Hindlimb muscle (tissue), 1 donor: ENCODE measurements around the gene ICAM4. TPM values are rescaled to one million over a fixed set of nuclear protein-coding genes. Genes with fewer than 3 reads are reported as not detected.
"Not testable (repeated sequence)": the region's sequence is repeated elsewhere in the genome, so short reads cannot be mapped to it uniquely, and the experiment has no call there.

Source experiments
- DNase-seq: peaks from one replicate; pipeline ENCODE4 v3.0.0-alpha.2; 2013
- polyA plus RNA-seq: library from polyadenylated mRNA; unstranded; fragments of 120-200 nt; gene quantifications from one replicate; pipeline ENCODE4 v1.2.1, GENCODE V29; 2013; ENCODE audit not compliant: insufficient read length

The ICAM4 gene
- polyA plus RNA-seq, 1 donor: 0.45 TPM

DNA sequence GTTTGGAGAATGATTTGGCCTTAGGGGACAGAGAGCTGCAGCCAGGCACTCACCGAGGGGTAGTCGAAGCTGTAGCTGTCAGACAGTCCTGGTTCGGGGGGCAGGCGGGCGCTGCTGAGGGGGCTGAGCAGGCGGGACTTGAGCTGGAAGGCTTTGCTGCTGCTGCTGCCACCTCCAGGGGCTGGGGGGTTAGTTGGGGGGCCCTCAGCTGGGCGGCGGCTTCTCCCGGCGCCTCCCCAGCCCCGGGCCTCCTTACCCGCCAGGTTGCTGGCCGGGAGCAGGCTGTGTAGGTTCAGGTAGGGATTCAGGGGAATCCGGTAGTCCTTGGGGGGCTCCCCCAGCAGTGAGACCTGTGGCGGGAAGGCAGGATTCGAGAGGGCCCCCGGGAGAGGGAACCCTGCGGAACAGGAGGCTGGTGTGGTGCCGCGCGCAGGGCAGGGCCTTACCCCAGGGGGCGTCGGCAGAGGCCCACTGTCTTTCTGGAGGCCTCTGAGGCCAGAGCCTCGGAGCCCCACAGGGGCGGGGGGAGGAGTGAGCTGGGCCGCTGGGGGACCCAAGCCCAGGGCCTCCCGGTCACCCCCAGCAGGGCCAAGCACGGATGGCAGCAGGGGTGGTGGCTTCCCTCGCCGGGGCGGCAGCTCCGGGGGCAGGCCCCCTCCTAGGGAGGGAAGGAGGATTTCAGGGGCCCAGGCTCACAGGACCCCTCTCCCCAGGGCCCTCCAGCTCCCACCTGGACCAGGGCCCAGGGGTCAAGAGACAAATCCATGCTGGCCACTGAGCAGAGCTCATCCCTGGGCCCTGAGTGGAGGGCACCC, 34.1 kb downstream of the ICAM4 start:
- no peak for DNase-seq

GRCh38 chr19:10321417-10321797, 34.7 kb downstream of the ICAM4 start:
- no peak for DNase-seq

- no peak for DNase-seq
Measured at GRCh38 chr19:10321874-10322835, 35.4 kb downstream of the ICAM4 start.

- no peak for DNase-seq
Measured at GRCh38 chr19:10325732-10326131, 39.0 kb downstream of the ICAM4 start.

DNA sequence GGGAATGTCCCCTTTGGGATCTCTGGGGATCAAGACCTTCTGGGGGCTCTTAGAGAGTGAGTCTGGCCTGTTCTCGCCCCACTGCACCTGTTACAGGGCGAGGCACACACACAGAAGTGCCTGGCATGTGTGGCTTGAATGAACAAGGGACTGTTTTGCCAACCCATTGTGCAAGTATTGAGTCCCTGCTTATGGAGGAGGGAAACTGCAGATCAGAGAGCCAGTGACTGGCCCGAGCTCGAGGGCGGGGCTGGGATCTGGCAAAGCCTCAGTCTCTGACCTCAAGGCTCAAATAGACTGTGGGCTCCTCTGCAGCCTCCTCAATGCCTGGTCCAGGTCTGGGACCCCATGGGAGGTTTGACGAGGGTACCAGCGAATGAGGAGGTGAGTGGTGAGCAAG, 41.0 kb downstream of the ICAM4 start:
- no peak for DNase-seq

GRCh38 chr19:10328558-10329429, 42.0 kb downstream of the ICAM4 start:
- no peak for DNase-seq

GRCh38 chr19:10329555-10329954, 42.8 kb downstream of the ICAM4 start:
- DNase-seq: no peak

DNA sequence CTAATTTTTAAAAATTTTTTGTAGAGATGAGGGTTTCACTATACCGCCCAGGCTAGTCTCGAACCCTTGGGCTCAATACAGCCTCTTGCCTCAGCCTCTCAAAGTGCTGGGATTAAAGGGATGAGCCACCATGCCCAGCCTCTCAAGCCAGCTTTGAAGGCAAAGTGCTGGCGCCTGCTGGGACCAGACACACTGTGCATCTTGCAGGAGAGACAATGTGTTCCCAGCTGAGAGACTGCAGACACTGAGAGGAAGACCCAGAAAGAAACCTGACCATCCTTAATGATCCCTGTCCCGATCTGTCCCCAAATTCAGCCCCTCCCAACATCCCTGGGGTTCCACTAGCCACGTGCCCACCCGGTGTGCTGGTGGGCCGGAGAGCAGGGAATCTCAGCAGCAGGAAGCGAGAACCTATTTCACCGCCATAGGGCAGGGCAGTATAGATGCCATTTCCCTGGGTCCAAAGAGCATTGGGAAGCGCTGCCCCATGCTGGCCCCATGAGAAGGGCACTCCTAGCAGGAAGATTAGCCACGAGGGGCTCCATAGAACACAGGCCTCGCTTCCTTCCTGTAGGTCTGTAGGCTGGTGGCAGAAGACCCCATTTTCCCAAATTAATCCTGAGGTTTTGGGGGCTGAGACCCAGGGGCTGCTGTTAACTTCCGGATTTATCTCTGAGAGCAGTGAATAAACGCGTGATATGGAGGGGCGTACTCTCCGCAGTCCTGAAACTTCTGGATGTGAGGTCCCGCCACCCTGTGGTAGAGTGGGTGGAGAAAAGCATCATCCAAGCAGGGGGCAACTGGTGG, 45.6 kb downstream of the ICAM4 start:
- no peak for DNase-seq

- peak; percentile 97 for DNase-seq
Measured at GRCh38 chr19:10332965-10333757, 46.4 kb downstream of the ICAM4 start, which contains the start of gene RAVER1. RAVER1 (minus strand) TSS chr19:10333529; CDS start chr19:10333507, 22 bp downstream.

- no peak for DNase-seq
Measured at GRCh38 chr19:10333758-10334587, 47.2 kb downstream of the ICAM4 start.

DNA sequence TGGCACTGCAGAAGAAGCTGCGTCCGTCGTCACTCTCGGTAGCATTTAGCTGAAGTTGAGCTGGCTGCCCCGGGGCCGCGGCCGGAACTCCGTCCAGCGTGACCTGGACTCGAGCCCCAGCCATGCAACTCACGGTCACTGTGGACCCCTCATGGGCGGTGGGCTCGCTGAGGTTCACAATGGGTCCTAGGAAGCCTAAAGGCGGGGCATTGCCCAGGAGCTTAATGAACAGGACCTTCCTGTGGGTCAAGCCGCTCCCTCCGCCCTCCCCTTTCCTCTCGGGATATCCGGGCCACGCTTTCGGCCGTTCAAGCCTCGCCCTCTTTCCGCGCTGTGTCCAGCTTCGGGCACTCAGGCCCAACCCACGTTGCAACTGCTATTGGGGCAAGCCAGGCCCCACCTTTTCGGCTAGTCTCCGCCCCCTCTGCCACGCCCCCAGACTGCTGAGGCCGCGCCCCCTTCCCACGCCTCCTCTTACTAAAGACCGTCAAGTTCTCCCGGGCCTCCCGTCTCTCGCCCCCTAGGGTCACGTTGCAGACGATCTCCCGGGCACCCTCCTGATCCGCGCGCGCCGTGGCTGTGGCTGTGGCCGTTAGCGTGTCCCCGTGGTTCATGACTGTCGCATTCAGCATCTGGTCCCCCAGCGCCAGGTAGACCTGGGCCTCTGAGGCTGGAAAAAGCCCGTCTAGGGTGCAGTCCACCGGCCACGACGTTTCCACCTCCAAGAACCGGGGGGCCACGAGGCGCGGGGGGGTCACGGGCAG, 48.0 kb downstream of the ICAM4 start:
- DNase-seq: peak; percentile 87

- DNase-seq: no peak
Measured at GRCh38 chr19:10335352-10335985, 48.7 kb downstream of the ICAM4 start.

DNA sequence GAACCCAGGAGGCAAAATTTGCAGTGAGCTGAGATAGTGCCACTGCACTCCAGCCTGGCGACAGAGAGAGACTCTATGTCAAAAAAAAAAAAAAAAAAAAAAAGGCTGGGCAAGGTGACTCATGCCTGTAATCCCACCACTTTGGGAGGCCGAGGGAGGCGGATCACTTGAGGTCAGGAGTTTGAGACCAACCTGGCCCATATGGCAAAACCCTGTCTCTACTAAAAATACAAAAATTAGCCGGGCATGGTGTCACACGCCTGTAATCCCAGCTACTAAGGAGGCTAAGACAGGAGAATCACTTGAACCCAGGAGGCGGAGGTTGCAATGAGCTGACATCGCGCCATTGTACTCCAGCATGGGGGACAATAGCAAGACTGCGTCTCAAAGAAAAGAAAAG, 50.0 kb downstream of the ICAM4 start:
- DNase-seq: not testable (repeated sequence)

Other genes with a start within 250 kb of the ICAM4 start
- 10.7 TPM for gene SHFL, start 200.6 kb upstream of the ICAM4 start, polyA plus RNA-seq
- gene ANGPTL6, start 184.3 kb upstream of the ICAM4 start, polyA plus RNA-seq: 1.7 TPM
- gene PPAN, start 180.6 kb upstream of the ICAM4 start, polyA plus RNA-seq: 30.6 TPM
- 11.7 TPM for gene P2RY11, start 175.3 kb upstream of the ICAM4 start, polyA plus RNA-seq
- 287 TPM for gene EIF3G, start 167.1 kb upstream of the ICAM4 start, polyA plus RNA-seq
- gene DNMT1, start 92.0 kb upstream of the ICAM4 start, polyA plus RNA-seq: 65.8 TPM
- gene S1PR2, start 55.6 kb upstream of the ICAM4 start, polyA plus RNA-seq: 10.8 TPM
- gene MRPL4, start 34.7 kb upstream of the ICAM4 start, polyA plus RNA-seq: 36.0 TPM
- 9.5 TPM for gene ICAM1, start 15.8 kb upstream of the ICAM4 start, polyA plus RNA-seq
- gene ICAM5, start 3.0 kb downstream of the ICAM4 start, polyA plus RNA-seq: 0.23 TPM
- 5.0 TPM for gene ZGLP1, start 22.9 kb downstream of the ICAM4 start, polyA plus RNA-seq
- 19.4 TPM for gene FDX2, start 29.1 kb downstream of the ICAM4 start, polyA plus RNA-seq
- 18.4 TPM for gene RAVER1, start 46.6 kb downstream of the ICAM4 start, polyA plus RNA-seq
- gene ICAM3, start 52.7 kb downstream of the ICAM4 start, polyA plus RNA-seq: 5.8 TPM
- gene TYK2, start 93.6 kb downstream of the ICAM4 start, polyA plus RNA-seq: 71.8 TPM
- 137 TPM for gene CDC37, start 116.6 kb downstream of the ICAM4 start, polyA plus RNA-seq
- 5.0 TPM for gene PDE4A, start 133.6 kb downstream of the ICAM4 start, polyA plus RNA-seq
- gene KEAP1, start 216.4 kb downstream of the ICAM4 start, polyA plus RNA-seq: 65.6 TPM
- 1.2 TPM for gene S1PR5, start 230.5 kb downstream of the ICAM4 start, polyA plus RNA-seq